Measurements from ENCODE around the gene BRI3BP.

BRI3BP gene

DNA sequence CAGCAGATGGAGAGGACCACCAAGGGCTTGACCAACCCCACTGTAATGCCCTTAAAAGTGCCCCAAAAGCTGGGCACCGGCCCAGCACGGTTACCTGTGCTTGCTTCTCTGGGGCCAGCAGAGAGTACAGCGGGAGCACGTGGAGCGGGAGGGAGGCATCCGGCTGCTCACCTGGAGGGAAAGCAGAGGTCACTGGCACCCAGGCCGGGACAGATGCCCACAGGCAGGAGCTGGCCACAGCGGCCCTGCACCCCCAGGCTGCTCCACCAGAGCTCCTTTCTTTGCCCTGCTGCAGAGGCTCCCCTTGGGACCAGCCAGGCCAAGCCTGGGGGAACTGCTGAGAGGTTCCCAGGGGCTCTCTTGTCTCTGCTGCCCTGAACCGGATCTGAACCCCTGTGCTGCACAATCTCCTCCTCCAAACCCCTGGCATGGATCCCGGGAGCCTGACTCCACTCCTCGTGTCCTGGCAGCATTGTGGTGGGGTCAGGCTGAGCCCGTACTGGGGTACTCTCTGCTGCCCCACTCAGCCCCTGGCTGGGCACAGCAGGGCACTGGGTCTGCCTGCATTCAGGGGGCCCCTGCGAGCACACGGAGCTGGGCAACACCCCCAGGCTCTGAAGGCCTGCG lies 28.5 kb upstream of the BRI3BP start:
- no peak for TF ChIP-seq YY1 (IDR thresholded peaks at IDR 0.05; ENCODE audit: low read depth)
- TF ChIP-seq TCF12 (IDR thresholded peaks at IDR 0.05; ENCODE audit: low read depth) = no peak
- TF ChIP-seq, protein P1, sequence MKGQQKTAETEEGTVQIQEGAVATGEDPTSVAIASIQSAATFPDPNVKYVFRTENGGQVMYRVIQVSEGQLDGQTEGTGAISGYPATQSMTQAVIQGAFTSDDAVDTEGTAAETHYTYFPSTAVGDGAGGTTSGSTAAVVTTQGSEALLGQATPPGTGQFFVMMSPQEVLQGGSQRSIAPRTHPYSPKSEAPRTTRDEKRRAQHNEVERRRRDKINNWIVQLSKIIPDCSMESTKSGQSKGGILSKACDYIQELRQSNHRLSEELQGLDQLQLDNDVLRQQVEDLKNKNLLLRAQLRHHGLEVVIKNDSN (IDR thresholded peaks at IDR 0.05) = no peak
- TF ChIP-seq CEBPB (IDR thresholded peaks at IDR 0.05) = no peak
- no peak for TF ChIP-seq CREB1 (IDR thresholded peaks at IDR 0.05; ENCODE audit: low read depth)
- no peak for TF ChIP-seq RAD21 (IDR thresholded peaks at IDR 0.05; ENCODE audit: low read depth)

DNA sequence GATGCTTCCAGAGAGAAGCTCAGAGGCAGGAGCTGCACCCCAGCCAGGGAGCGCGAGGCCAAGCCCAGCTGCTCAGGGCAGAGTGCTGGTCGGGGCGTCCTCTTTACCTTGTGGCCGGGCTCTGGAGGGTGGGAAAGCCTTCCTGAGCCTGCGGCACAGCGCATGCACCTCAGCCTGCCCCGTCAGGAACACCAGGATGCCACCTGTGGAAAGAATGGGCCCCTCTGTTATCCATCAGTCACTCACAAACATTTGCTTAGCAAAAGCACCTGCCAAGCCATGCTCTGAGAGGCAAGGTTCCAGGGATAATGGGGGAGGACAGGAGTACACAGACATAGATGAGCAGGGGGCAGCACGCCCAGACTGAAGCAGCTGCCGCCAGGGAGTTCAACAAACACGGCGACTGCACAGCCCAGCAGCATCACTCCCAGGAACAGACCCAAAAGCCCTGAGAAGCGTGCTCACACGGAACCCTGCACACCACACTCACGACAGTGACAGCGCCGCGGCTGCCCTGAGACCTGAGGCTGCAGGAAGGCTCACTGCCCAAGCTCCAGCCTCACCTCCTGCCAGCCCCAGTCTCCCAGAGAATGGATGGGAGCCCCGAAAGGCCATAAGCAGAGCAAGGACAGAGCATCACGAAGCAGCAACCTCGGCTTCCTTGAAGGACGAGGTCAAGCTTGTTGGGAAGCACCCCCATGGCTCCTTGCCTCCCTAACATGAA lies 26.3 kb upstream of the BRI3BP start:
- no peak for TF ChIP-seq TAF1 (IDR thresholded peaks at IDR 0.05; ENCODE audit: low read depth)
- no peak for TF ChIP-seq CREB1 (IDR thresholded peaks at IDR 0.05; ENCODE audit: low read depth)
- TF ChIP-seq FOXM1 (IDR thresholded peaks at IDR 0.05; ENCODE audit: borderline replicate concordance, low read depth) = no peak
- TF ChIP-seq, protein P2, sequence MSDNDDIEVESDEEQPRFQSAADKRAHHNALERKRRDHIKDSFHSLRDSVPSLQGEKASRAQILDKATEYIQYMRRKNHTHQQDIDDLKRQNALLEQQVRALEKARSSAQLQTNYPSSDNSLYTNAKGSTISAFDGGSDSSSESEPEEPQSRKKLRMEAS (IDR thresholded peaks at IDR 0.05) = no peak
- no peak for TF ChIP-seq EGR1 (IDR thresholded peaks at IDR 0.05)
- TF ChIP-seq, protein P1 (IDR thresholded peaks at IDR 0.05) = no peak
- no peak for TF ChIP-seq TEAD4 (IDR thresholded peaks at IDR 0.05)
- no peak for TF ChIP-seq TCF12 (IDR thresholded peaks at IDR 0.05; ENCODE audit: low read depth)
- TF ChIP-seq YY1 (IDR thresholded peaks at IDR 0.05; ENCODE audit: low read depth) = no peak
- no peak for TF ChIP-seq NFIC (IDR thresholded peaks at IDR 0.05)
- no peak for TF ChIP-seq RAD21 (IDR thresholded peaks at IDR 0.05; ENCODE audit: low read depth)
- TF ChIP-seq EP300 (IDR thresholded peaks at IDR 0.05; ENCODE audit: borderline replicate concordance) = no peak
- no peak for TF ChIP-seq ZBTB7A (IDR thresholded peaks at IDR 0.05; ENCODE audit: low read depth)
- TF ChIP-seq, protein P3, sequence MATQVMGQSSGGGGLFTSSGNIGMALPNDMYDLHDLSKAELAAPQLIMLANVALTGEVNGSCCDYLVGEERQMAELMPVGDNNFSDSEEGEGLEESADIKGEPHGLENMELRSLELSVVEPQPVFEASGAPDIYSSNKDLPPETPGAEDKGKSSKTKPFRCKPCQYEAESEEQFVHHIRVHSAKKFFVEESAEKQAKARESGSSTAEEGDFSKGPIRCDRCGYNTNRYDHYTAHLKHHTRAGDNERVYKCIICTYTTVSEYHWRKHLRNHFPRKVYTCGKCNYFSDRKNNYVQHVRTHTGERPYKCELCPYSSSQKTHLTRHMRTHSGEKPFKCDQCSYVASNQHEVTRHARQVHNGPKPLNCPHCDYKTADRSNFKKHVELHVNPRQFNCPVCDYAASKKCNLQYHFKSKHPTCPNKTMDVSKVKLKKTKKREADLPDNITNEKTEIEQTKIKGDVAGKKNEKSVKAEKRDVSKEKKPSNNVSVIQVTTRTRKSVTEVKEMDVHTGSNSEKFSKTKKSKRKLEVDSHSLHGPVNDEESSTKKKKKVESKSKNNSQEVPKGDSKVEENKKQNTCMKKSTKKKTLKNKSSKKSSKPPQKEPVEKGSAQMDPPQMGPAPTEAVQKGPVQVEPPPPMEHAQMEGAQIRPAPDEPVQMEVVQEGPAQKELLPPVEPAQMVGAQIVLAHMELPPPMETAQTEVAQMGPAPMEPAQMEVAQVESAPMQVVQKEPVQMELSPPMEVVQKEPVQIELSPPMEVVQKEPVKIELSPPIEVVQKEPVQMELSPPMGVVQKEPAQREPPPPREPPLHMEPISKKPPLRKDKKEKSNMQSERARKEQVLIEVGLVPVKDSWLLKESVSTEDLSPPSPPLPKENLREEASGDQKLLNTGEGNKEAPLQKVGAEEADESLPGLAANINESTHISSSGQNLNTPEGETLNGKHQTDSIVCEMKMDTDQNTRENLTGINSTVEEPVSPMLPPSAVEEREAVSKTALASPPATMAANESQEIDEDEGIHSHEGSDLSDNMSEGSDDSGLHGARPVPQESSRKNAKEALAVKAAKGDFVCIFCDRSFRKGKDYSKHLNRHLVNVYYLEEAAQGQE (IDR thresholded peaks at IDR 0.05; ENCODE audit: low read depth) = no peak

- TF ChIP-seq EGR1 (IDR thresholded peaks at IDR 0.05) (no peak), TEAD4 (IDR thresholded peaks at IDR 0.05) (no peak), CREB1 (IDR thresholded peaks at IDR 0.05; ENCODE audit: low read depth) (no peak), NFIC (IDR thresholded peaks at IDR 0.05) (no peak), TCF12 (IDR thresholded peaks at IDR 0.05; ENCODE audit: low read depth) (no peak), CEBPB (IDR thresholded peaks at IDR 0.05) (no peak), RAD21 (IDR thresholded peaks at IDR 0.05; ENCODE audit: low read depth) (no peak), FOXM1 (IDR thresholded peaks at IDR 0.05; ENCODE audit: borderline replicate concordance, low read depth) (no peak), EP300 (IDR thresholded peaks at IDR 0.05; ENCODE audit: borderline replicate concordance) (no peak), YY1 (IDR thresholded peaks at IDR 0.05; ENCODE audit: low read depth) (no peak)
- TF ChIP-seq, protein P2 (IDR thresholded peaks at IDR 0.05) = no peak
- TF ChIP-seq, protein P1 (IDR thresholded peaks at IDR 0.05) = no peak
- TF ChIP-seq, protein P3 (IDR thresholded peaks at IDR 0.05; ENCODE audit: low read depth) = no peak
These were observed 24.8 kb upstream of the BRI3BP start for GRCh38 chr12:124968656-124969055.

DNA sequence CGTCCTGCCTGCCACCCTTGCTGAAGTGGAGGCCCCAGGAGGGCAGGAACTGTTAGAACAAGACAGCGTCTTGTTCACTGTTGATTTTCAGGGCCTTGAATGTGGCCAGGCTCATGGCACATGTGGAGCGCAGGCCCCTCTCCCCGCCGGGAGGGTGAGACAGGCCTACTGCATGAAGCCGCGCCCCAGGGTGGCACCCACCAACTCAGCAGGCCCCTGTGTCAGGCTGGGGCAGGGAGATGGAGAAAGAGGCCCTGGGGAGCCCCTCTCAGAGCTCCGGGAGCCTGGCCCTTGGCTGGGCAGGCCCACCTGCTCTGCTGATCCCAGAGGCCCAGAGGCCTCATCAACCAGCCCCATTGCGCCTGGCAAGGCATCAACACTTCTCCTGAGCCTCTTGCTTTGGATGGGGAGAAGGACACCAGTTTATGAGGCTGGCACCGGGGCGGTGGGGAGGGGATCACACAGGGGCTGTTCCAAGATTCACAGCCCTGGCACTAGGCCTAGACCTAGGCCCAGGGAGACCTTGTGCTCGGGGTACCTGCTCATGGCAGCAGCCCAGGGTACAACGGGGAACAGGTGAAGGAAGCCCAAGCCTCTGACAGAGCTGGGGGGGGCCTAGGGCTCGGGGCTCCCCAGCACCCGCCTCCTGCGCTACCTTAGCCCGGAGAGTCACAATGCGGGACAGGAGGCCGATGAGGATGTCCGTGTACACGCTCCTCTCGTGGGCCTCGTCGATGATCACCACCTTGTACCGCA lies 22.6 kb upstream of the BRI3BP start:
- TF ChIP-seq, protein P3 (IDR thresholded peaks at IDR 0.05; ENCODE audit: low read depth) = no peak
- no peak for TF ChIP-seq NFIC (IDR thresholded peaks at IDR 0.05)

Measured in Ishikawa (cell line).